Right atrium auricular region (tissue), 2 donors: ENCODE results near the gene NCOA7. TPM values are rescaled to one million over a fixed set of nuclear protein-coding genes. Genes with fewer than 3 reads are reported as not detected.

Source experiments
- DNase-seq: peaks from one replicate; pipeline ENCODE4 v3.0.0-alpha.2; 2019; ENCODE audit warnings: low spot score
- H3K27ac ChIP-seq, 2 donors: fragments of 200-600 bp; sonication (generic); 1 replicate in 1 of 2; 2 replicates in 1 of 2; pipeline ENCODE4 v1.5.1; 2016 to 2019
- H3K27me3 ChIP-seq, 2 donors: fragments of 200-600 bp; sonication (generic); one replicate each; pipeline versions ENCODE4 v1.5.1 to v1.6.0; 2017 to 2019
- H3K36me3 ChIP-seq: fragments of 200-600 bp; sonication (generic); one replicate; pipeline ENCODE4 v1.5.1; 2016
- H3K4me1 ChIP-seq, 2 donors: fragments of 200-600 bp; sonication (generic); one replicate each; pipeline versions ENCODE4 v1.5.1 to v1.6.0; 2017 to 2019
- H3K4me3 ChIP-seq, 2 donors: fragments of 200-600 bp; sonication (generic); 1 replicate in 1 of 2; 2 replicates in 1 of 2; pipeline ENCODE4 v1.5.1; 2017 to 2019; ENCODE audit warnings: mild to moderate bottlenecking in 1 of 2, moderate library complexity in 1 of 2
- H3K9me3 ChIP-seq, 2 donors: fragments of 200-600 bp; sonication (generic); one replicate each; pipeline ENCODE4 v1.5.1; 2019
- CTCF ChIP-seq, 2 donors: fragments of 200-600 bp; sonication (generic); IDR thresholded peaks; one replicate each; pipeline ENCODE4 v1.5.1; 2019; ENCODE audit warnings: antibody characterized with exemption in 2 of 2
- total RNA-seq, 2 donors: library from RNA; depleted of rRNA; stranded (reverse); fragments of >200 nt; gene quantifications; one replicate each; pipeline ENCODE4 v1.1.0, GENCODE V29; 2016

The NCOA7 gene
- total RNA-seq, 2 donors from 2014 or later, result 12.2 to 12.7 TPM

DNA sequence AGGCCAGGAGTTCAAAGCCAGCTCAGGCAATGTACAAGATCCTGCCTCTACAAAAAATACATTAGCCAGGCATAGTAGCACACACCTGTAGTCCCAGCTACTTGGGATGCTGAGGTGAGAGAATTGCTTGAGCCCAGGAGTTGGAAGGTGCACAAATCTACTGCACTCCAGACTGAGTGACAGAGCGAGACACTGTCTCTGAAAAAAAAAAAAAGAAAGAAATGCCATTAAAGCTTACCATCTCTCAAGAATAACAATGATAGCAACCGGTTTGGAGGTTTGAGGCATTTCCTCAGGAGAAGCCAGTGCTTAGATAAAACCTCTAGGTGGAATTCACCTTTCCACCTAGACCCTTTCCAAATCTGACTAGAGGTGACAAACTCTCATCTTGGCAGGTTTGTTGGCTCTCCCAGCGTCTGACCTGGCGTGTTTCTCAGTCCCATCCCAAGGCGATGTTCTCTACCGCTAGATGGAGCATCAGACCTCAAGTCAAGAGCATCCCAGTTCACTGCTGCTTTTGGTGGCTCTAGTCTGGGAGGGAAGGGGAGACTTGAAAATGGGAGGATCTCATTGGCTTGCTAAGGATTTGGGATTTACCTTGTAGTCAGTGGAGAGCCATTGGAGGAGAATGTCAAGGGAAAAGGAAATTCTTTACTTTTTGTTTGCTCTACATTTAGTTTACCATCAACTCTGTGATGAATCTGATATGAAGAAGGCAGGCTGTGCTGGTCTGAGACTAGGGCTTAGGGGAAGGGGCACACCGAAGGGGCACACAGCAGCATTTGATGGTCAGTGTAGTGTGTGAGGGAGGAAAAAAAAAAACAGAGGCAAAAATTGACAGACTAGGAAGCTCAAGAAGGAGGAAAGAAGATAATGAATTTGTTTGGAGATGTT is 67.9 kb downstream of the NCOA7 start:
- peak; percentile 53 to 76 for TF ChIP-seq CTCF (IDR thresholded peaks at IDR 0.05)
- Histone ChIP-seq H3K27ac (no peak overlapping the region), H3K9me3 (no peaks in the 10 kb centered on the region), H3K4me1 (no peaks in the 10 kb centered on the region), H3K36me3 (peaks cover 6% of the 10 kb centered on the region), H3K27me3 (no peaks in the 10 kb centered on the region), H3K4me3 (no peak overlapping the region)
- no peak for DNase-seq

DNA sequence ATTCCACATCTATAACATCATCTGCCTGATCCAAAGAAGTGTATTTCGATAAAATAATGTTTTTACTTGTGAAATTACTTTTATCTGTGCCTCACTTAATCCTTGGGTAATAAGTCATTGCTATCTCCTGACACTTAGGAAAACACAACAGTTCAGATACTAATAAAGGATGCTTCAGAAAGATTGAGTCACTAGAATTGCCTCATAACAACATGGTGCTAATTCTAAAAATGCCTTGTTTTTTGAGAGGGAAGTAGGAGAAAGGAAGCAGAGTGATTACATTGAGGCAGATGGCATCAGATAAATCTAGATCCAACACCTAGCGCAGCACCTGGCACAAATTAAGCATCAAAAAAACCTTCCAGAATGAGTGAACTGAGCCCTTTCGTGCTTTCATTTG is 69.0 kb downstream of the NCOA7 start:
- no peaks in the 10 kb centered on the region for H3K4me1 ChIP-seq
- no peak for DNase-seq
- TF ChIP-seq CTCF (IDR thresholded peaks at IDR 0.05), result no peak
- peaks cover 6% of the 10 kb centered on the region for H3K36me3 ChIP-seq
- peak overlapping the region in 1 of 2 donors; percentile 8 for H3K27ac ChIP-seq
- no peak overlapping the region for H3K4me3 ChIP-seq
- no peaks in the 10 kb centered on the region for H3K27me3 ChIP-seq
- H3K9me3 ChIP-seq, result no peaks in the 10 kb centered on the region

GRCh38 chr6:125863023-125863422 is 72.3 kb downstream of the NCOA7 start:
- Histone ChIP-seq H3K9me3 (no peaks in the 10 kb centered on the region), H3K27me3 (no peaks in the 10 kb centered on the region), H3K27ac (no peak overlapping the region), H3K36me3 (no peaks in the 10 kb centered on the region), H3K4me3 (no peak overlapping the region), H3K4me1 (no peaks in the 10 kb centered on the region)
- TF ChIP-seq CTCF (IDR thresholded peaks at IDR 0.05), result no peak
- no peak for DNase-seq

DNA sequence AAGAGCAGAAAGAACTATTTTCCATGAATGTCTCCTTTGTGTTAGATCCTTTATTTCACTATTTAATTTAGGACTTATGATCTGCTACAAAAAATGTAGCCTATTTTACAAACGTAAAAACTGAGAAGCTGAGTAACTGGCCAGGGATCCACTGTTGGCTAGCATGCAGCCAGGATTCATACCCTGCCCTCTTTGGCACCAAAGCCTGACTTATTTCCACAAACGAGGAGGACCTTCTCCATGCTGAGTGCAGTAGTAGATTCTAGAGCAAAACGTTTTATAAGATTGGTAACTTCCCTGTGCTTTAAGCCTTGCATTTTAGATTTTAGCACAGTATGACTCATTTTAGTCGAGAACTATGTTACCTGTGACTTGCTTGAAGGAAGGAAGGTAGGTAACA is 74.3 kb downstream of the NCOA7 start:
- TF ChIP-seq CTCF (IDR thresholded peaks at IDR 0.05), result no peak
- H3K27ac ChIP-seq, result no peak overlapping the region

GRCh38 chr6:125866433-125866832 is 75.7 kb downstream of the NCOA7 start:
- H3K27me3 ChIP-seq, result no peaks in the 10 kb centered on the region
- no peaks in the 10 kb centered on the region for H3K9me3 ChIP-seq
- H3K27ac ChIP-seq, result no peak overlapping the region
- H3K4me1 ChIP-seq, result peaks cover 0 to 14% of the 10 kb centered on the region in 2 donors
- H3K36me3 ChIP-seq, result no peaks in the 10 kb centered on the region
- no peak for TF ChIP-seq CTCF (IDR thresholded peaks at IDR 0.05)
- DNase-seq, result no peak
- H3K4me3 ChIP-seq, result no peak overlapping the region

More for the DNA sequence above, 74.3 kb downstream of the NCOA7 start:
- Histone ChIP-seq H3K4me1 (peaks cover 0 to 14% of the 10 kb centered on the region in 2 donors), H3K36me3 (no peaks in the 10 kb centered on the region), H3K4me3 (no peak overlapping the region), H3K27me3 (no peaks in the 10 kb centered on the region), H3K9me3 (no peaks in the 10 kb centered on the region)
- no peak for DNase-seq
